ENCODE measurements around the gene GALNT13.

GRCh38 chr2:154480521-154480920 lies 608.8 kb downstream of the GALNT13 start:
- TF ChIP-seq CTCF (conservative IDR thresholded peaks at IDR 0.05; ENCODE audit: low read length) = no peak
- TF ChIP-seq EZH2phosphoT487 (IDR thresholded peaks at IDR 0.05; ENCODE audit: borderline replicate concordance, low read depth, low read length) = no peak

Measured in OCI-LY7 (cell line).